Stimulated activated CD4-positive, alpha-beta T cell treated with anti-CD3 and anti-CD28 coated beads, Interleukin-4, amount 100 ng/mL, for 4 hours (primary cell): ENCODE results near the gene MYLK4.

ENCODE experiments used
- DNase-seq, 2 experiments: peaks; one replicate each; pipeline ENCODE4 v3.0.0-alpha.2; 2020

The MYLK4 gene

DNA sequence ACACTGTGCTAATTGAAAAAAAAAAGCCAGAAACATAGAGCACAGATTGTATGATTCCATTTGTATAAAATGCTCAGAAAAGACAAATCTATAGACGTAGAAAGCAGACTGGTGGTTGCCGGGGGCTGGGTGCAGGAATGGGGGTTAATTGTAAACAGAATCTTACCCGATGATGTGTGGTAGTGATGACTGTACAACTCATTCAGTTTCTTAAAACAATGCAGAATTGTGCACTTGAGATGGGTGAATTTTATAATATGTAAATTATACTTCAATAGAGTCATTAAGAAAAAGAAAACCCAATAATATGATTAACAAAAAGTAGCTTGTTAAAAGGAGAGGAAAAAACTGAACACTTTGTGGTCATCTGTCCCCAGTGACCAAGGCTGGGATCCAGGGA lies 3.7 kb upstream of the MYLK4 start:
- DNase-seq: no peak

DNA sequence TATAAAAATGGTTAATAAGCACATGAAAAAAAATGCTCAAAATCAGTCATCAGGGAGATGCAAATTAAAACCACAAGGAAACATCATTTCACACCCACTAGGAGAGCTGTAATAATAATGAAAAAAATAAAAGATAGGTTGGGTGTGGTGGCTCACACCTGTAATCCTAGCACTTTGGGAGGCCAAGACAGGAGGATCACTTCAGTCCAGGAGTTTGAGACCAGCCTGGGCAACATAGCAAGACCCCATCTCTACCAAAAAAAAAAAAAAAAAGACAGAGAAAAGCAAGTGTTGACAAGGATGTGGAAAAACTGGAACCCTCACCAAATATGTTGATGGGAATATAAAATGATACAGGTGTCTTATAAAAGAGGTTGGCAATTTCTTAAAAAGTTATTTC lies 3.0 kb upstream of the MYLK4 start:
- no peak for DNase-seq

GRCh38 chr6:2753110-2753489 lies 2.4 kb upstream of the MYLK4 start:
- DNase-seq: no peak

GRCh38 chr6:2752477-2753109 lies 1.9 kb upstream of the MYLK4 start:
- no peak for DNase-seq

DNA sequence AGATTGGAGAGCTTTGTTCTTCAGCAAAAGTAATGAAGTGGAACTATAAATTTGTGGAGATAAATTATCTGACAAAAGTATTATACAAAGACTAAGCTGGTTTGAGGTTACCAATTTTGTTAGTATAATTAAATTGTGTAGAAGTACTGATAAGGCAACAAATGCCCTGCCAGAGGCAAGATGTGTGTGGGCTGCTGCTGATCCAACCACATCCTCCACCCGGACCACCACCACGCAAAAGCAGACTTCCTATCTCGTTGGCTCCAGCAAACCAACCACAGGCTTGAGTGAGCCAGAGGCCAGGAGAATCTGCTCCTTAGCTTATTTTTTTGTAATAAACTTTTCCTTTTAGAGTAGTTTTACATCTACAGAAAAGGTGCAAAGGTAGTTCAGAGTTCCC lies 1.1 kb upstream of the MYLK4 start:
- DNase-seq: no peak

DNA sequence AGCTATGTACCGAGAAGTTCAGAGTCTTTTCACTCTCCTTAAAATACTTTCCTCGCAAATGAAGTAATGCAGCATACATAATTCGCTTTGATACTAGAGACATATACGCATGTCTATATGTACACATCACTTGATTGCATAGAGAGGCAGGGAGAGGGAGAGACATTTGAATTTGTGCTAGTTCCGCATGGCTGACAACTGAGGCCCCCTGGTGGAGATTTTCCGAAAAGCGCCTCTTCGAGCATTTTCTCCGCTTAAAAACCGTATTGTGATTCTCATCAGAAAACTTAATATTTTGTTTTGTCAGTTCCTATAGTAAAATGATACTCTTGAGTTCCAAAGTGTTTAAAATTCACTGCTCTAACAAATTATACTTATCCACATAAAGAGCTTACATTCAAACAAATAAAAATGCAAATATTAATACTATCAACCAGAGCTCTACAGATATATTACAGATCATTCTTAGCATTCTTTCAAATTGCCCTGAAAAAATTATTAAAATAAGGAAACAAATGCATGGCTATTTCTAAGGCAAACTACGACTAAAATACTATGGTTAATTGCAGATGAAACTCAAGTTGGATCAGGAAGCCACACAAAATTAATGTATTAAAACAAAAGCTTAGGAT lies 637 bp downstream of the MYLK4 start:
- peak; percentile 45 to 62 for DNase-seq

DNA sequence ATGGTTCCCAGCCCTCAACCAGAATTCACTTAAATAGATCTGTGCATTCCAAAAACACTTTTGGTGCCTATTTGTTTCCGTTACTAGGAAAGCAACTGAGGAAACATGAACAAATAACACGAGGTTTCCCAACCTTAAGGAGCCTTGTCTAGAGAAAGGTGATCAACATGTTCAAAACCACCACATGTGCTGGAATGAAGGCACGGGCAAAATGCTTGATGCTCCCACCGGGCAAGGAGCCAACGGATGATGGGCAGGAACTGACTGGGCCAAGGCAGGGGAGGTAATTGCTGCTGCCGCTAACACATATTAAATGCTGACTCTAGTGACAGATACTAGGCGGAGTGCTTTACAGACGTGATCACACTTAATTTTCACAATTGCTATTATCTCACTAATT lies 2.5 kb downstream of the MYLK4 start:
- DNase-seq: no peak

GRCh38 chr6:2746557-2747061 lies 4.1 kb downstream of the MYLK4 start:
- no peak for DNase-seq

GRCh38 chr6:2745246-2745645 lies 5.5 kb downstream of the MYLK4 start:
- DNase-seq: no peak

DNA sequence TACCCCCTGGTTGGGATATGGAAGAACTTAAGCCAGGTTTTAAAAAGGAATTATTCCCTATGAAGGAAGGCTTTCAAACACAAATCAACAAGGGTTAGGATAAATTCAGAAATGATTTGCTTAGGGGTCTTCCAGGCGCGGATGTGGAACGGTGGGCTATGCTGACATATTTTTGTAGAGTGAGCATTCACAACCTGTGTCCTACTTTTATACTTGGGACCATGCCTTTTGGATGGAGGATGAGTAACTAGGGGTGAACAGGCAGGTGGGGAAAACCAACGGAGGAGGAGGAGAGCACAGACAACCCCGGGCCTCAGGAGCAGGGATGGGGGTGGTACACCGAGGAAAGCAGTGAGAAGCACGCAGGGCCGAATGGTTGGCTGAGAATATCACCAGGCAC lies 5.9 kb downstream of the MYLK4 start:
- DNase-seq: no peak

- no peak for DNase-seq
Observed at GRCh38 chr6:2744209-2744771, 6.4 kb downstream of the MYLK4 start.

- DNase-seq: no peak
Observed at GRCh38 chr6:2743280-2744208, 7.2 kb downstream of the MYLK4 start.

DNA sequence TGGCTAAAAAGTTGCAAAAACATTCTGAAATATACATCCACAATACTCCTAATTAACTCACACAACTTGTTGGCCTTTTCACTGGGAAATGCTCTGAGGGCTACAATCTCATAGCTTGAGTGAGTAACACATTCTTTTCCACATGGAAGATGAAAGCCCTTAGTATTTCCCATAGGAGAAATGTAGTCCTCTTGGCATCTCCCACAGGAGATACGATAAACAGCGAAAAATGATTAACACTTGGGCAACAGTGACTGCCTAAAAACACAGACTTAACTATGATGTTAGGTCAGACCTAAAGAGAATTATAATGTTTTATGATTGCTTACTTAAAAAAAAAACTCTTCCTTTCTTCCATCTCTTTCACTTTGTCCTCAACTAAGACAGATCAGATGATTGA lies 9.0 kb downstream of the MYLK4 start:
- no peak for DNase-seq

GRCh38 chr6:2740581-2740980 lies 10.1 kb downstream of the MYLK4 start:
- no peak for DNase-seq

DNA sequence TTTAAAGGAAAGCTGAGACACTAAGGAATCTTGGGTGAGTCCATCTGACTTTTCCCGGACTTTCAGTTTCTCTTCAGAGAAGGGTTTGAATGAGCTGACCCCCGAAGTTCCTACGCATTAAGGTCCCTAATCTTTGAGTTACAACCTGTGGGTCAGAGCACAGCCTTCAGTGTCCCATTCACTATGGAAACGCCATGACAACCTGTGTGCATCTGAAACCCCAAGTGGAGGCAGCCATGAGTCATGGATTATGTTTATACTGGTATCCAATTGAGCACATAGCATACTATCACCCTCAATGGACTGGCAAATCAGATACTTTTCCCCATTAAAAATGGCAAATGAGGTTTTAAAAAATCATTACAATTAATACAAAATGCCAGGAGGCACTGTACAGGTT lies 11.4 kb downstream of the MYLK4 start:
- no peak for DNase-seq

- peak; percentile 24 to 34 for DNase-seq
Observed at GRCh38 chr6:2738373-2738979, 12.2 kb downstream of the MYLK4 start.

DNA sequence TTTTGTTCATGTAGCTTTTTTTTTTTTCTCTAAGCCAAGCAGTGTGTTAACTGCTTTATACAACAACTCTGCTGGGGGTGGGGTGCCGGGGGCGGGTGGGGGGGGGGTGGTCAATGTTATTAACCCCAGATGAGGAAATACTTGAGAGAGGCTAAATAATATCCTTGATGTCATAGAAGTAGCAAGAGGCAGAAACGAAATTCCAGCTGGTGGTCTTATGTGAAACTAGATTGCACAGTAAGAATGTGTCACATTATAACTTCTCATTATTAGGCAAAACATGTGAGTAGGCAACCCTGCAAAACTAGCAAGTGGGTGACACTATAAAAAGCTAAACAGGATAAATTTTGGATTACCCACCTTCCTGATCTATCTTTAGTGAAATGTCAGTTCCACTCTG lies 12.8 kb downstream of the MYLK4 start:
- no peak for DNase-seq

DNA sequence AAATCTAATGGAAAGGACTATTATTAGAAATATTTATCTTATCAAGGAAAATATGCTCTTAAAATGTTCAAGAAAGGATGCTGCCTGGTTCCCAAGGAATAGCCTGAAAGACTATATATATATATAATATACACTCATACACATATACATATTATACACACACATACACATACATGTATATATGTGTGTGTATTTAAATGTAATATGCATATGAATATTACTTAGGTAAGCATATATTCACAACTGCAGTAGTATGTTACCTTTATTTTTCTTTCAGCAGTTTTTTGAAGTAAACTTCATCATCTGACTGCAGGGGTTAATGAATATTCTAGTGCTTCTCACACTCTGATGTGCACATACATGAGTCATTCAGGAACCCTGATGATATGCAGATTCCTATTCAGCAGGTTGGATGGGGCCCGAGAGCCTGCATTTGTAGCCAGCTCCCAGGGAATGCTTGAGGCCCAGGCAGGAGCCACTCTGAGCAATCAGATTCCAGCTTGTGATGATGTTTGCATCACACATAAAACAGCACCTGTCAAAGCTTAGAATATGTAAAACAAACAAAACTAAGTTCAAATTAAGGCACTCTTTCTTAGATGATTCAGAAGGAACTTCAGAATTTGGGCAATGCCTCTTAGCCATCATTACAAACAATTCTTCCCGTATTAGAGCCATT lies 16.1 kb downstream of the MYLK4 start:
- no peak for DNase-seq

- no peak for DNase-seq
Observed at GRCh38 chr6:2733736-2734480, 16.8 kb downstream of the MYLK4 start.

DNA sequence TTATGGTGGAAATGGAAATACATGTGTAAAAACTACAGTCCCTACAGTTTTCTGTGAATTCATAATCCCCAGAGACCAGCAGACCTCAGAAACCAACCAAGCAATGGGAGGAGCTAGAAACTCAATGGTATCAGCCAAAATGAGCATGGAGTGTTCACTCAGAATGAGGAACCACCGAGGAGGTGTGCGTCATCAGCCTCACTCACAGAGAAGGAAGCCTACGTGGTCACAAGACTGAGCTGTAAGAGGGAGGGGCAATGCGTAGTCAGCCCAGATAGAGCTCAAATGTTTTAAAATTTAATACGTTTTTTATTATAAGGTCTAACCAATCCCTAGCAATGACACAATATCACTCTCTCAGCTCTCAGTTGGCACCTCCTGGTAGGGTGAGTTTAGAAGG lies 17.4 kb downstream of the MYLK4 start:
- DNase-seq: peak in 1 of 2 experiments; percentile 18

- no peak for DNase-seq
Observed at GRCh38 chr6:2732503-2733089, 18.1 kb downstream of the MYLK4 start.
